GM04503 (cell line): Measurements from ENCODE around the gene NAT9.

Experiments
- DNase-seq: peaks from one replicate; pipeline ENCODE4 v3.0.0-alpha.2; 2012; ENCODE audit warnings: low read depth

The NAT9 gene

GRCh38 chr17:74728702-74729075 is 47.5 kb downstream of the NAT9 start:
- DNase-seq, result no peak

GRCh38 chr17:74728033-74728701 is 48.0 kb downstream of the NAT9 start:
- no peak for DNase-seq

GRCh38 chr17:74725111-74725510 is 51.0 kb downstream of the NAT9 start:
- no peak for DNase-seq

DNA sequence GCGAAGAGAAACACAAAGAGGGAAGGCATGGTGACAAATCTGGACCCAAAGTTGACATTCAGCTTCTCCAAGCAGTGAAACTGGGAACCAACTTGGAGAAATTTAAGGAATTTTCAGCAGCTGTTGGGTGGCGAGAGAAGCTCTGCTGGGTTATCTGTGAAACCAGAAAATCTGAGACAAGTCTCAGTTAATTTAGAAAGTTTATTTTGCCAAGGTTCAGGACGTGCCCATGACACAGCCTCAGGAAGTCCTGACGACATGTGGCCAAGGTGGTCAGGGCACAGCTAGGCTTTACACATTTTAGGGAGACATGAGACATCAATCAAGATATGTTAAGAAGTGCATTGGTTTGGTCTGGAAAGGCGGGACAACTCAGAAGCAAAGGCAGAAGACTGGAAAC is 52.3 kb downstream of the NAT9 start:
- DNase-seq, result no peak

- no peak for DNase-seq
These were observed 53.4 kb downstream of the NAT9 start for GRCh38 chr17:74722782-74723181.
